ENCODE results near the gene ZSCAN31.

The ZSCAN31 gene

DNA sequence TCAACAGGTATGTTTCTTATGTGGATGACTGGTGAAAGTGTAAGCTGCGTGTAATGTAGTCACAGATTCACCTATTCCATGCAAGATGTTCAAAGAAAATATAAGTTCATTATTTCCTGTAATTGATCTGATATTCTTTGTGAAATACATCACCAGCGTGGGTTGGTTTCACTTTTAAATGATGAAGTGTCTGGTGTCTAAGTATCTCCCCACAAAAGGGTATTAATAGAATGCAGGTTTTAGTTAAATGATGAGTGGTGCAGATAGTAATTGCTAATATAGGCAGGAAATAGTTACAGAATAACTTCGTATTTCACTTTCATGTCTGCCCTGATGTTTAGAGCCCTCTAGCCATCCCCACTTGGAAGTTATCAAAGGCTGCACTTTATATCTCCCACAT, 32.4 kb downstream of the ZSCAN31 start:
- Histone ChIP-seq H3K27me3 (no peaks in the 10 kb centered on the region), H3K27ac (no peak overlapping the region), H3K4me1 (ENCODE audit: control insufficient read depth in 1 of 2, insufficient read depth in 1 of 2, low read depth in 1 of 2, low read length in 1 of 2) (no peaks in the 10 kb centered on the region), H3K4me3 (ENCODE audit: low read depth in 1 of 2, low read length in 1 of 2) (no peak overlapping the region), H3K36me3 (no peaks in the 10 kb centered on the region), H3K9me3 (no peaks in the 10 kb centered on the region)
- TF ChIP-seq CTCF (IDR thresholded peaks at IDR 0.05), result no peak

GRCh38 chr6:28296520-28297060, 39.4 kb downstream of the ZSCAN31 start:
- no peaks in the 10 kb centered on the region for H3K9me3 ChIP-seq
- no peak overlapping the region for H3K27ac ChIP-seq
- no peak for TF ChIP-seq CTCF (IDR thresholded peaks at IDR 0.05)
- no peaks in the 10 kb centered on the region for H3K4me1 ChIP-seq (ENCODE audit: control insufficient read depth in 1 of 2, insufficient read depth in 1 of 2, low read depth in 1 of 2, low read length in 1 of 2)
- H3K36me3 ChIP-seq, result no peaks in the 10 kb centered on the region
- H3K4me3 ChIP-seq (ENCODE audit: low read depth in 1 of 2, low read length in 1 of 2), result no peak overlapping the region
- H3K27me3 ChIP-seq, result no peaks in the 10 kb centered on the region

DNA sequence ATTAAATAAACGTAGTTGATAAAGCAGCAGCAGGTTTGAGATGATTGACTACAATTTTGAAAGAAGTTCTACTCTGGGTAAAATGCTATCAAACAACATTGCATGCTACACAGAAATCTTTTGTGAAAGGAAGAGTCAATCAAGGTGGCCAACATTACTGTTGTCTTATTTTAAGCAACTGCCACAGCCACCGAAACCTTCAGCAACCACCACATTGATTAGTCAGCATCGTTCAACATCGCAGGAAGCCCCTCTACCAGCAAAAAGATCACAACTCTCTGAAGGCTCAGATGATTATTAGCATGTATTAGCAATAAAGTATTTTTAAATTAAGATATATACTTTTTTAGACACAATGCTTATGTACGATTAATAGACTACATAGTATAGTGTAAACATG, 40.6 kb downstream of the ZSCAN31 start:
- no peaks in the 10 kb centered on the region for H3K36me3 ChIP-seq
- no peak overlapping the region for H3K27ac ChIP-seq
- H3K27me3 ChIP-seq, result no peaks in the 10 kb centered on the region
- H3K4me1 ChIP-seq (ENCODE audit: control insufficient read depth in 1 of 2, insufficient read depth in 1 of 2, low read depth in 1 of 2, low read length in 1 of 2), result no peaks in the 10 kb centered on the region
- H3K9me3 ChIP-seq, result no peaks in the 10 kb centered on the region
- no peak overlapping the region for H3K4me3 ChIP-seq (ENCODE audit: low read depth in 1 of 2, low read length in 1 of 2)
- no peak for TF ChIP-seq CTCF (IDR thresholded peaks at IDR 0.05)

DNA sequence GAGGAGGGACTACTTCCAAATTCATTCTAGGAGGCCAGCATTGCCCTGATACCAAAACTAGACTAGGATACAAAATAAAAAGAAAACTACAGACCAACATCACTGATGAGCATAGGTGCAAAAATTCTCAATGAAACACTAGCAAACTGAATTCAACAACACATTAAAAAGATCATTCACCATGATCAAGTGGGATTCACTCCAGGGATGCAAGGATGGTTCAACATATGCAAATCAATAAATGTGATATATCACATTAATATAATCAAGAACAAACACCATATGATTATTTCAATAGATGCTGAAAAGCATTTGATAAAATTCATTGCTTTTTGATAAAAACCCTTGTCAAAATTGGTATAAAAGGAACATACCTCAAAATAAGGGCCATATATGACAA, 44.4 kb downstream of the ZSCAN31 start:
- Histone ChIP-seq H3K27ac (no peak overlapping the region), H3K36me3 (no peaks in the 10 kb centered on the region), H3K4me1 (ENCODE audit: control insufficient read depth in 1 of 2, insufficient read depth in 1 of 2, low read depth in 1 of 2, low read length in 1 of 2) (no peaks in the 10 kb centered on the region), H3K4me3 (ENCODE audit: low read depth in 1 of 2, low read length in 1 of 2) (no peak overlapping the region), H3K9me3 (no peaks in the 10 kb centered on the region), H3K27me3 (no peaks in the 10 kb centered on the region)
- no peak for TF ChIP-seq CTCF (IDR thresholded peaks at IDR 0.05)

GRCh38 chr6:28282926-28283325, 53.0 kb downstream of the ZSCAN31 start:
- H3K27ac ChIP-seq, result no peak overlapping the region
- H3K4me1 ChIP-seq (ENCODE audit: control insufficient read depth in 1 of 2, insufficient read depth in 1 of 2, low read depth in 1 of 2, low read length in 1 of 2), result peaks cover 8 to 15% of the 10 kb centered on the region in 2 experiments
- H3K4me3 ChIP-seq (ENCODE audit: low read depth in 1 of 2, low read length in 1 of 2), result no peak overlapping the region
- H3K9me3 ChIP-seq, result no peaks in the 10 kb centered on the region
- no peak for TF ChIP-seq CTCF (IDR thresholded peaks at IDR 0.05)
- no peaks in the 10 kb centered on the region for H3K36me3 ChIP-seq
- peaks cover 39% of the 10 kb centered on the region for H3K27me3 ChIP-seq

All from neutrophil (primary cell).